CMK (cell line): ENCODE results near the gene PTPRT.

Source experiments
- DNase-seq: peaks from one replicate; pipeline ENCODE4 v3.0.0-alpha.2; 2010; ENCODE audit warnings: low read depth

PTPRT gene

DNA sequence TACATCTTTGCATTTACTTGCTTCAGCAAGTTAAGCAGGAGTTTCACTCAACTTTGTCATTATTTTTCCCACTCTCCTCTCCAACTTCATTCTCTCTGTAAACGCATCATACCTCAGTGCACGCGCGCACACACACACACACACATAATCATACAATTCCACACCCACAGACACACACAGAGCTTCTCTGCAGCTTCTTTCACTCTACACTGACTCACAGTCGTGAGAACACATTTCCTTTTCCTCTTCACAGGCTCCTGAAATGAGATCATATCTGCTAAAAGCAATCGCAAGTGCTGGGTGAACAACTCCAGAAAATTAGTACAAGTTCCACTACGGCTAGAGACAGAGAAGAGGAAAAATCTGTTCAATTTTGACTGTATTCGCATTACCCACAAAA lies 215.4 kb downstream of the PTPRT start:
- DNase-seq: no peak

GRCh38 chr20:42972591-42972990 lies 217.1 kb downstream of the PTPRT start:
- DNase-seq: no peak

GRCh38 chr20:42968746-42969145 lies 221.0 kb downstream of the PTPRT start:
- DNase-seq: no peak

DNA sequence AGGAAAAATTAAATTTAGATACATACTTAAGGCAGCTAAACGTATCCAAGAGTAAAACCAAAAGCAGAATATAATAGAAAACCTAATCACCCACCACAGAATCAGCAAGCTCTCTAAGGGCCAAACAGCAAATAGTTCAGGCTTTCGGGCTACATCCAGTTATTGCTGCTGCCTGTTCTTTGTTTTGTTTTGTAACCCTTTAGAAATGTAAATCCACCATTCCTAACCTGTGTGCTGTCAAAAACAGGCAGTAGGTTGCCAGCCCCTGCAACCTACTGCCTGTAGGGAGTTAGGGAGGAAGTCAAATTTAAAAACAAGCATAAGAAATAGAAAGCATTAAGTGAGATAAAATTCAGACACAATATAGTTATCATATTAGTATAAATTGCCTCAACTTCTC lies 225.9 kb downstream of the PTPRT start:
- no peak for DNase-seq

DNA sequence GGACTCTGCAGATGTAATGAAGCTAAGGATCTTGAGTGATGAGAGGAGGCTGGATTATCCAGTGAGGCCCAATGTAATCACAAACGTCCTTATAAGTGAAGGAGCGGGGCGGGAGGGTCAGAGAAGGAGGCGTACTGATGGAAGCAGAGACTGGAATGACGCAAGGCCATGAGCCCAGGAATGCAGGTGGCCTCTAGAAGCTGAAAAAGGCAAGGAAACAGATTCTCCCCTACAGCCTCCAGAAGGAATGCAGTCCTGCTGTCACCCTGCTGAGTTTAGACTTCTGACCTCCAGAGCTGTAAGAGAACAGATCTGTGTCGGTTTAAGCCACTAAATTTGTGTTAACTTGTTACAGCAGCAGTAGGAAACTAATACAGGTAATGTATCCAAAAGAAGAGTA lies 227.9 kb downstream of the PTPRT start:
- no peak for DNase-seq

GRCh38 chr20:42959996-42960395 lies 229.7 kb downstream of the PTPRT start:
- no peak for DNase-seq

DNA sequence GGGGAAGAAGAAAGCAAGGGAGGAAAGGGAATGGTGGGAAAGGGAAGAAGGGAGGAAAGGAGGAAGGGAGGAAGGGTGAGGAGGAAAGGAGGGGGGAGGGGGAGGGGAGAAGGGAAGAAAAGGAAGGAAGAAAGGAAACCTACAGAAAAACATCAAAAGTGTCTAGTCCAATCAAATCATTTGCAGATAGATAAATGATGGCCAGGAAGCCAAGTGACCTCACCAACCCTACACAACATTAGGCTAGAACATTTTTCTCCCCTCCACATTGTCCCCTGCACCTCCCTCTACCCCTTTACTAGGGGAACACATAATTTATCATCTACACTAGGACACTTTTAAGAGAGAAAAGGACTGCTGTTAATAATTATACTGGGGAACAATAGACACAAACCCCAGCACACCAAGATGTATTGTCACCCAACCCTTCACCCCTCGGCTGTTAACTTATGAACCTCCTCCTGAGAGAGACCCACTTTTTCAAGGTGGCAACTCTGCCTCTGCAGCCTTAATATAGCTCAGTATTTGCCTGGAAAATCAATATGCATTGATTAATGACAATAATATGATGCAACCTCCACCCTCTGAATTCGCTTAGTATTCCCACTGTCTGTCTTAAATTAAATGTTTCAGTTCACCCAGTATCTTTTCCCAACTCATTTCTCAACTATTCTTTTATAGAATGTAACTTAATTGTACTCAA lies 231.2 kb downstream of the PTPRT start:
- no peak for DNase-seq

- DNase-seq: no peak
These were observed 232.0 kb downstream of the PTPRT start for GRCh38 chr20:42957704-42958095.

GRCh38 chr20:42957018-42957703 lies 232.5 kb downstream of the PTPRT start:
- DNase-seq: no peak

GRCh38 chr20:42955713-42956112 lies 234.0 kb downstream of the PTPRT start:
- DNase-seq: no peak

DNA sequence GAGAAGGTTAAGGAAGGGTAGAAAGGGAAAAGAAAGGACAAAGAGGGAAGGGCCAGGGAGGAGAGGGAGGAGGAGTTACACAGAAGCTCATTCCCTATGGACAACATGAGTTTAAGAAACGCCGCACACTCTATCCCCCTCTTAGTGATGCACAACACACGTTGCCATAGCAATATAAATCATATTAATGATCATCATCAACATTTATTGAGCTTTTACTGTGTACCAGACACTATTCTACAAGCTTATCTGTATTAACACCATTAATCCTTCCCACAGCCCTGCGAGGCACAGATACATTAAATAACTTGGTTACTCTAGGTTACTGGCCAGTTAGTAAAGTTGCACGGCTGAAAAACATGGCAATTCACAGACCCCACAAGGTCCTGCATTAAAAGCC lies 234.8 kb downstream of the PTPRT start:
- DNase-seq: no peak

- DNase-seq: no peak
These were observed 239.8 kb downstream of the PTPRT start for GRCh38 chr20:42949950-42950349.

DNA sequence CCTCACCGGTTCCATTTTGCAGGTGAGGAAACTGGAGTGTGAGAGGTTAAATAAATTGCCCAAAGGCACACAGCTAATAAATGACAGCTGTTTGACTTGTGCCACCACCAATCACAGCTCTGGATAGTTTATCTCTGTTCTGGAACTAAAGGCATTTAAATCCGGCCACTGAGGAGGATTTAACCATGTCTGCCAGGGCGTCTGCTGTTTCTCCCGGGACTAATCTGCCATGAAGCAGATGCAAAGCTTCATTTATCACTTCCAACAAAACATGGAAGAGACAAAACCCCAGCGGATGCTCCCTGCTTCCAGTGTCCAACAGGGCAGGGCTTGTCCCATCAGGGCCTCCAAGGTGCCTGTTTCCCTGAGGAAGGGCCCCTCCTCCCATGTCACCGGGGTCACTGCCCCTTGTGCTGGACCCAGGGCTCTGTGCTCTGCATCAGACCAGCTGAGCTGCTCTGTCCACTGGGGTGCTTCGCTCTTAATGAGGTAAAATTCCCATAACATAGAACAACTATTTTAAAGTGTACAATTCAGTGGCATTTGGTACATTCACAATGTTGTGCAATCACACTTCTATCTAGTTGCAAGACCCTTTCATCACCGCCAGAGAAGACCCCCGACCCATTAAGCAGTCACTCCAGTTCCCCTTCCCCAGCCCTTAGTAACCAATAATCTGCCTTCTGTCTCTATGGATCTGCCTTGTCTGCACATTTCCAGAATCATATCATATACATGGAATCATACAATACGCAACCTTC lies 244.3 kb downstream of the PTPRT start:
- no peak for DNase-seq

DNA sequence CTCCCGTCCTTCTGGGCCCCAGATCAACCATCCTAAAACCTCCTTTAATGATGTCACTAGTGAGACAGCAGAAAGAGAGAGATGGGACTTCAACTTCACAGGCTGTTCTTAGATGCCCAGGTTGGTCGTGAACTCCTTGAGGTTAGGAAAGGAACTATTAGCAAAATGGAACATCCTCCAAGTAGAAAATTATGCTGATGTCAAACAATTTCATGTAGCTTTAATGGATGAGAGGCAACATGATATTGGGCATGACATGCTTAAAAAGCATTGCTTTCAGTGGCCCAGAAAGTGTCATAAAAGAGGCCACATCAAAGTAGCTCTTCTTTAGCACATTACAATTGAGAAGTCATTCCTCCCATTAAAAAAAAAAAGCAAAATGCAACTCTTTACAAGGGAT lies 248.1 kb downstream of the PTPRT start:
- no peak for DNase-seq

DNA sequence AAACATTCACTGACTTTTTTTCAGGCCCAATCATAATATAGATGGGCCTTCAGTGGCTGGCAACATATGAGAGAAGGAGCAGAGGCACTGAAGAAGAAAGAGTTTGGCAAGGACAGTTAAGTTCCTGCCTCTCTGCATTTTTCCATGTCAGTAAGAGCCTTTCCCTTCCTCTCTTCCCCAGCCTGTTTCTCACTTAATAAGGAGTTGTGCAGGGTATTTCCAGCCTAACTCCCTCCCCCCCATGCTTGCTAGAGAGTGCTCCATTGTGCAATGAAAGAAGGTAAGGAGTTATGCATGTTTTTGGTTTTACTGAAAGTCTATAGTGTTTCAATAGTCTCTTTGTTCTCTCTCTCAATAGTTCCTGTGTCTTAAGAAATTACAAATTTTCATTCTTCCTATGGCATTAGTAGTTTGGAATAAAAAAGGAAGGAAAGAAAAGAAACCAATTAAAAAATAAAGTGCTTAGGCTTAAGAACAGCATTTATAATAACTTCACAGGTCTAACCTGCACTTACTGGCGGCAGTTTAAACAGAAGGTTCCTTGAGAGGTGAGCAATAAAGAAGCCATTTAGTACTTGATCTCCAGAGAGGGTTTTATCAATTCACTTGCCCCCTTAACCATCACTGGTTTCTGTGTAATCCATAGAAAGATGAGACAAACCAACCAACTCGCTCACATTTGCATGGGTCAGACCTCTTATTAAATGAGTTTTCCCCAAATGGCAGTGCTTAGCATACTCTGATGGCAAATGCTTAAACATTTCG lies 251.1 kb downstream of the PTPRT start:
- DNase-seq: no peak

DNA sequence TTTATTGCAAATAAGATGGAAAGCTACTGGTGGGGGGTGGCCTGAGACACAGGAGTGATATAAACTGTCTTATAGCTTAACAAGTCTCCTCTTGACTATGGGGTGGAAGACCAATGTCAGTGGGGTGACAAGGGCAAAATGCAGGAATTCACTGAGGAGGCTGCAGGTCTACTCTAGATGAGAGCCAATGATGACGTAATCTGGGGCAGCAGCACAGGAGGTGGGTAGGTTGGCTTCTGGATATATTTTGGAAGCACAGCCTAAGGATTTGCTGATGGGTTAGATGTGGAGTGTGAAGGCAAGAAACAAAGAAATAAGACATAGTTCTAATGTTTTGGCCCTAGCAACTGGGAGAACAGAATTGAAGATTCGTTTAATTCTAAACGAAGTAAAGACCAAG lies 253.2 kb downstream of the PTPRT start:
- DNase-seq: no peak

DNA sequence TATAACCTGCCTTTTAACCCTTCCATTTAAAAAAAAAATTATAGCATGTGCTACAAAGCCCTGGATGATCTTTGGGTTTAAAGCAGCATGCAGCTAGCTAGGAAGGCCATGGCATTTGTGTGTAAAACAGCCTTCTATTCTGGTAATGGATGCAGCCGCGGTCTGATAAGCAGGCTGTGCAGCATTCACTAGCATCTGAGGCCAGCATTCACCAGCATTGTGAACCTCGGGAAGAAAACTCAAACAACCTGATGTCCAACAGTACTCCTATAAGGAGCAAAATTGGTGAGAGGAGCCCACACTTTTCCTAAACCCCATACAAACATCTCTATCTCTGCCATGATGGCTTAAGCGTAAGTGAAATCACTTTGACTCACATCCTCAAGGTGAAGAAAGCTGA lies 265.5 kb downstream of the PTPRT start:
- no peak for DNase-seq

DNA sequence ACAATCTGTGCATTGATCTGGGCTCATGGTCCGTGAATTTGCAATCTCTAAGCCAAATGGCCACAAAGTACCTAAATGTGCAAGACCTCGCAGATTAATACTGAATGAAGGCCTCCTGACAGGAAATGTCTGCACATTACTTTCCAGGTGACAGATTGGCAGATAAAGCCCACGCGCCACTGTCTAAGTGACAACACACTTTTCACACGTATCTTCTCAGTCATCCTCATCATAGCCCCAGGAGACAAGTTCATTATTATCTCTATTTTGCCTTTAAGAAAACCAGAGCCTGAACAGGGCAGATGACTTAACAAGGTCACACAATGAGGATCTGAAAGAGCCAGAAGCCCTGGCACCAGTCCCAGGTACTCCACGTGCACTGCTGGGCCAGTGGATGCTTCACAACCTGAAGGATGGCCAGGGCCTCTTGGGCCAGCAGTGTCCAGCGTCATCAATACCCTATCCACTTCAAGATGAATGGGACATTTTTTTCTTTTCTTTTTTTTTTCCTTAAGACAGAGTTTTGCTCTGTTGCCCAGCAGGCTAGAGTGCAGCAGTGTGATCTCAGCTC lies 266.3 kb downstream of the PTPRT start:
- no peak for DNase-seq

DNA sequence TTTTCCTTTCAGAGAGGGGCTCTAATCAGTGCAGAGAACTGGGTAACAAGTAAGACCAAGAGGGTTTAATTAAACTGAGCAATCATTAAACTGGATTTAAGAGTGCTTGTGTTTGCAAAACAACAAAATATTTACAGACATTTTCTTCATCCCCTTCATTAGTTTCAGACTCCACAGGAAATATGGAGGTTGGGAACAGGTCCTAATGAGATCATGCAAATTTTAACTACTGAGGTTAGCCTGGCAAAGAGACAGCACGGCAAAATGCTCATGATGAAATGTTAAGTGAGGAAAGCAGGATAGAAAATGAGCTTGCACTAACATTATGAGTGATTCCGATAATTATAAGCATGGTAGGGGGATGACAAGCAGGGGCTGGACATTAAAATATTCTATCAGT lies 268.9 kb downstream of the PTPRT start:
- DNase-seq: no peak

DNA sequence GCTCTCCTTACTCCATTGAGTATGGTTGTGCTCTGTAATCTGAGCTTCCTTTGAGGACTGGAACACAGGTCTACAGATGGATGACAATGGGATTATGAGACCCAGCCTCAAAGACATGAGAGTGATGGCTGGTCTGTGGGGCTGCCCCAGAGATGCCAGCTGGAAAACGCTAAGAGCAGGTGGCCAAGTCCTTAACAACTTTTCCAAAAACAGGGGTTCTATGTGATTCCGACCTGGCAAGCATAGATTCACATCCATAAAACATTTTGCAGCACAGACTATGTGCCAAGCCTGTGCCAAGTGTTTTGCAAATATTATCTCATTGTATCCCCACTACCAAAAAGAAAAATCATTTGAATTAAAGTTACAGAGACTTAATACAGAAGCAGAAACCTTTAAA lies 270.4 kb downstream of the PTPRT start:
- no peak for DNase-seq

DNA sequence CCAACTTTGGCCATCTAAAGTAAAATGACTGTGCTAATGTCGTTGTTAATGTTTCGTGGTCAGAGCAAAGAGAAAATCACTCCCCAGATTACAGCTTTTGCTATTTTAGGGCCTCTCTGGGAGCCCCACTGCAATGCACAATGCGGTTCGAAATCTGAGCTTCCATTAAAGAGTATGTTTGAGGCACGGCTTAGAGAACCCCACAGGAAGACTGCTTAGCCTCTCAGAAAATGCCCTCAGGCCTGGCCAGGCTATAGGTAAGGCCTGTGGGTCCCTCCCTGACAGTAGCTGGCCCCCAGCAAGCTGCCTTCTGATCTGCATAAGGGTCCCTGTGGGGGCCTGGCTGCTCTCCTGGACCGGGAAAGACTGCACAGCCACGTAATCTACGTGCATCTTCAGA lies 274.6 kb downstream of the PTPRT start:
- no peak for DNase-seq

DNA sequence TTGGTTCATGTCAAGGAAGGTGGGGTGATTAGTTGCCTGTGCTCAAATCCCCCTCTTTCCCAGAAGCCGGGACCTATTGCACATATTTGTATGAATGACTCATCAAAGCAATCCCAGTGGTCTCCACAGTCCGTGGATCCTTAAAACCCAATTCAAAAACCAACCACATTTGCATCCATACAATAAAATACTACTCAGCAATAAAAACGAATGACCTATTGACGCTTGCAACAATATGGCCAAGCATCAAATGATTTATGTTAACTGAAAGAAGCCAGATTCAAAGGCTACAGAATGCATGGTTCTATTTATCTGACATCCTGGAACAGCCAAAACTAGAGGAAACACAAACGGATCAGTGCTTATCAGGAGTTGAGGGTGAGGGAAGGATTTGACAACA lies 275.4 kb downstream of the PTPRT start:
- no peak for DNase-seq
